ENCODE results near the gene SLIT3.

The SLIT3 gene

DNA sequence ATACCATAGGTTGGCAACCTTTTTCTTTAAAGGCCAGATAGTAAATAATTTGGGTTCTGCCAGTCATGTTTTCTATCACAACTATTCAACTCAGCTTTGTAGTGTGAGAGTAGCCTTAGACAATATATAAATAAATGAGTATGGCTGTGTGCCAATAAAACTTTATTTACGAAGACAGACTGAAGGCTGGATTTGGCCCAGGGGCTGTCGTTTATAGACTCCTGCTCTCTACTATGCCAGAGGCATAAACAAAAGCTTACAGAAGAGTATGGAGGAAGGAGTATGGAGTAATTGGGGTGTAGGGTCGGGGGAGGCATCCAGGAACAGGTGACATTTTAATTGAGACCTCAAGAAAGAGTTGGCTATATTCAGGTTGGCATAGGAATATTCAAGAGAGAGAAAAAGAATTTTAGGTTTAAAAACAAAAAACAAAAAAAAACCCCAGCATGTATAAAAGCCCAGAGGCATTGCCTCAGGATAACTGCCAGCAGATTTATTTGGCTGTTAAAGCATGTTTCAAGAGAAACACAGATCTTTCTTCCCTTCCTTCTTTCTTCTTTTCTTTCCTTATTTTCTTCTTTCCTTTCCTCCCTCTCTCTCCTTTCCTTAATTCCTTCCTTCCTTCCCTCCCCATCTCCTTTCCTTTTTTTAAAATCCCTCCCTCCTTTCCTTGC is 39.9 kb downstream of the SLIT3 start:
- no peak for DNase-seq

DNA sequence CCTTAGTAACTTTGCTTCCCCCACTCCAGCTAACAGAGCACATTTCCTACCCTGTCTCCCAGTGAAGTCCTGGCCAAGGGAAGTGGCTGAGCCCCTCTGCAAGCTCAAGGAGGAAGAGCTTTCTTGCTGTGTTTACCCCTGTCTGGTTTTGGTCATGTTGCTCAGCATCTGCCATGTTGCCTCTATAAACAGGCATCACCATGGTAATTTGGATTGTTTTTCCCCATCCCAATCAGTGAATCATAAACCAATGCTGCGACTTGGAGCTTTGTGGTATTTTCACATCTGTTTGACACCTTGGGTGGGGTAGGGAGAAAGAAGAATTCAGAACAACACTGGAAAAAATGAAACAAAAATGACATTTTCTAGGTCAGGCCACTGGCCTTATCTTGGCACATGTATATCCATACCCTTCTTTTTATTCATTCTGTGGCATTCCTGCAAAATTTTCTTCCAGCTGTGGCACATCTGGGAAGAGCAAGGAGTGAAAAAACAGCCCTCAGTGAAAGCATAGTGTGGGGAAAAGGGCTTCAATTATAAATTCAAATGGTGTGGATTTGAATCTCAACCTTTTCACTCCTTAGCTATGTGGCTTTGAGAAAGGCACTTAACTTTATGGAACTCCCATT is 42.5 kb downstream of the SLIT3 start:
- no peak for DNase-seq

DNA sequence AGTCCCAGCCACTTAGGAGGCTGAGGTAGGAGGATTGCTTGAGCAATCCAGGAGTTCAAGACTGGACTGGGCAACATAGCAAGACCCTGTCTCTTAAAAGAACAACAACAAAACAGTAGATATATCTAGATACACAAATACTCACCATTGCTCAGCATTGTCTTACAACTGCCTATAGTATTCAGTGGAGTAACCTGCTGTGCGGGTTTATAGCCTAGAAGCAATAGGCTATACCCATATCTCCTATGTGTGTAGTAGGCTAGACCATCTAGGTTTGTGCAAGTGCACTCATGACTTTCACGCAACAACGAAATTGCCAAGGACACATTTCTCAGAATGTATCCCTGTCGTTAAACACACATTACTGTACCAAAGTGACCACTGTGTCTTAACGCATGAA is 44.7 kb downstream of the SLIT3 start:
- DNase-seq, result no peak

DNA sequence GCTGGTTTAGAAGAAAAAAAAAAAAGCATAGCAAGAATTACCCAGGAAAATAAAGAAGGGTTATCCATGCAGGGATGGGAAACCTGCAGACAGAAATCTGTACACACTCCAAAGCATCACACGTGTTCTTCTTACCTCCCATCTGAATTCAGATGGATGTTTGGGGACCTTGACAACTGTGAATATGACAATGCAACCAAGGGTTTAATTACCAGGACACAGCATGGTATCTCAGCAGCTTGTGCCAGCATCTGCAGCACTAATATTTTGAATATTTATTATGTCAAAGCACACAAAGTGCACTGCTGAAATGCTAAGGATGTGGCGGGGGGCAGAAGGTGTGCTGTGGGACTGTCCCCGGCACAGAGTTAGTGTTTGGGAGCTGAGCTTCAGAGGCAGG is 47.9 kb downstream of the SLIT3 start:
- no peak for DNase-seq

DNA sequence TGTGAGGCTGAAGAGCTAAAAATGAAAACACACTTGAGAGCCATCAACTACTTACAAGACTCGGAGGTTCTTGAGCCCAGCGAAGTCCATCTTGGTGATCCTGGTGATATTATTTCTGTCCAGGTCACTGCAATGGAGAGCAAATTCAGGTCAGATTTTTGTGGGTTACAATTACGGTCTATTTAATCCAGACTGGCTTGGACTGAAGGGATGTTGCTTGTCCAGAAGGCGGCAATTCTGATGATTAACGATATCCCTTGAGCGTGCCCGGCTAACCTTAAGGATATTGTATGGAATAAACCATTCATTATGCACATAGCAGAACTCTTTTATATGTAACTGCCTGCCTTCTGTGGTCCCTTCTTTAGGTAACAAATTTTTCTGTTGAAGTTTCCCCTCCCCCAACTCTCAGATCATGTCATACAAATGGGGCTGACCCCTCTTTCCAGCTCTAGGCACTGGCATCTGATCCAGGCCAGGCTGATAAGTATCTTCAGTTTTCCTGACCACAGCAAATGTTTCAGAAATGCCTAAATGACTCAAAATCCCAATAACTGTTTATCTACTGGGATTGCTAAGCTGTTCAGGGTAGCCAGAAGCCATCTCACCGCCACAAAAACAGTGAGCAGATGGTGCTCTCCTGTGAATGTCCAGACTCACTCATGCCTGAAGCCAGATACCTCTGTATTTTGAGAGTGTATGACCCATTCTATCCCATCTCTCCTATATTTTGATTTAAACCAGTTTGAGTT is 49.4 kb downstream of the SLIT3 start:
- DNase-seq, result no peak

DNA sequence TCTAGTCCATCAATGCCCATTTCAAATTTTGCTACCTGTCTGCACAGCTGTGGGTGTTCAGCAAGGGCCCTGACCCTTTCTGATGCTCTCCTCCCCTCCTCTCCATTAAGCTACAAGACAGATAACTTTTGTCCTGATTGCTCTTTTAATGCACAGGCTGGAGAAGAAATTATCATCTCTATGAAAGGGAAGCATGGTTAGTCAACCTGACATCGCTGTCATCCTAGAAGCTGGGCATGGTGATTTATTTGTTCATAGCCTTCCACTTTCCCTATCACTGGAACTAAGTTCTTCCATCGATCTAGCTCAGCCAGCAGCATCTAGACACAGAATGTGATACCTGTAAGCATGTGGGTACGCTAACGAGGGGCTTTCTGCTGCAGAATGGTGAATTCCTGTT is 50.1 kb downstream of the SLIT3 start:
- DNase-seq, result no peak

DNA sequence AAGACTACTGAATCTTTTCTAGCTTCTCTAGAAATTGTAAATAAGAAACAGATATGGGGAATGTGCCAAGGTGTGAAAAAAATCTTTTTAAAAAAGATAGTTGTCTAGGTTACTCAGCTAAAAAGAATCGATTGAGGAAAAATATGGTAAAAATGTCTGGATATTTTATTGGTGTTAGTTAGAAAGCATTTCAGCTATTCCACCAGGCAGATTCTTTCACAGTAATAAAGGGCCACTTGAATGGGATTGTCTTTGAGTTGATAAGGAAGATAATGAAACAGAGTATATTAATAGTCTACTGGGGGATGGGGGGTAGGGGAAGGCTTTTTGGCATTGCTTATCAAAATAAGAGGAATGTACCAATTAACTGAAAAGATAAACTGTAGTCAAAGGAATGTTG is 51.9 kb downstream of the SLIT3 start:
- no peak for DNase-seq

DNA sequence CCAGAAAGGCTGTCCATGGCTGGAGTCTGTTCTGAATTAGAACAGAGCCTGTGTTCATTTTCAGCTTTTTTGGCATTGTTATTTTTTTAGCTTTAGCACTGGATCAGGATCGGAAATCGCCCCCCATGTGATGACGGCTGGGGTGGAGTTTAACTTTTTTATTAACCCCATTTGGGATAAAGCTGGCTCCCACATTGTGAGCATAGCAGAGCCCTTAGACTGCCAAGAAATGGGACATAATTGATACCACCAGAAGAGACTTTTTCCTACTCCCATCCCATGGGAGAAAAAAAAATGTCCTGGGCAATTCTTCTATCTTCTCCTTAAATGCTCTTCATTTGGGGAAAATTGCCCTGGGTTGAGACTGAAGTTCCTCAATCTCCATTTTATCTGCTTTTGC is 52.4 kb downstream of the SLIT3 start:
- no peak for DNase-seq

DNA sequence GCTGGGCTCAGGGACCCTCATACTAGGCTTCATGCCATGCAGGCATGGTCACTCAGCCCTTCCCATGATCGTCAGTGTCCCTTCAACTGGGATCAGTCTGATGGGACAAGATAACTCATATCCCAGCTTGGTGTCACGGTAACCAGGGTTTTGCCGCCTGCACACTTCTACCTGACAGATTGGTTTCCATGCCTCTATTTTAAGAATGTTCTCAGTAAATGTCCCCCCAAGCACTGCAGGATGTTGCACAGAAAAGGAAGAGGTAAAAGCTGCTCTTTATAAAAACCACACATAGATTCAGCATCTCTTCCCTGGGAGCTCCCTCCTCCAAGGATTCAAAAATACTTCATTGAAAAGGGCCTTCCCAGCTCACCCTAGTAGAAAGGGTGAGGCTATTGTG is 56.1 kb downstream of the SLIT3 start:
- no peak for DNase-seq

DNA sequence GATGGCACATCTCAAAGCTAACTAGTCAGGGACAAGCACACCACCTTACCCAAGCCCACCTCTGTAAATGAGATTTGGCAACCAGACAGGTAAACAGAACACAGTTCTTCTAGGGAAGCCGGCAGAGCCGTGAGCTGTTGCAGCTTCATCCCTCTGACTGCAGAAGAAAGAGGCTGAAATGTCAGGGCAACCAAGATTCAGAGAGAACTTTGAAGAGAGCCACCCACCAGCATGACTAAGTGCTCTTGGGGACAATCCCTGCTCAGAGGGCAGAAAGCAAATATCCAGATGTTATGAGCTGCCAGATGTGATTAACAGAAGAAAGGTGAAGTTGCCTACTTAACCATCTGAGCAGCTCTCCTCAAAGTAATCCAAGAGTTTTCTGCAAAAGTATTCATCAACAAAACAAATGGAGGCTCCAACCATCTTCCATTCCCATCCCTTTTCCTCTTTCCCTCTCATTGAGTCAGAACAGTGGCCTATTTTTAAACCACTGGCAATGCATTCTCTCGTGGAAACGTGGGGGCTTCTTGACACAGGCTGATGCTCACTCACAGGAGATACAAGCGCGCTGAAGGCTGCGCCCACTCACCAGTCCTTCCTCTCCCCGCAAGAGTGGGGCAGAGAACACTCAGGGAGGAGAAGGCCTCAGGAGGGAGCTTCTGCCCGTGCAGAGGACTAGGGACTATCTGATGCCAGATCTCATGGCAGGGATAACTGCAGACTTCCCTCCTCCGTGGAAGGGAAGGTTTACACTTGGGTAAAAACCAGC is 57.1 kb downstream of the SLIT3 start:
- no peak for DNase-seq

DNA sequence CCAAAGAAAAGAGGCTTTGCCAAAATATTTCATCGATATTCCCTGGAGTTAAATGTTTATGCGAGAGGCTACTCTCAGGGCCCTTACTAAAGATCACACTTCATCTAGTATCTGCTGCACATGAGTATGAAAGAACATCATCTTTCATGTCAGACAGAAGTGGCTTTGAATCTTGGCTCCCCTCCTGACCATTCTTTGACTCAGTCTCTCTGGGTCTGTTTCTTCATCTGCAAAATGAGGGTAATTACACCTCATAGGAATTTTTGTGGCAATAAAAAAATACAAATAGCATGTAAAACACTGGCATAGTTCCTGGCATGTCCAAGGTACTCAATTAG is 58.1 kb downstream of the SLIT3 start:
- no peak for DNase-seq

DNA sequence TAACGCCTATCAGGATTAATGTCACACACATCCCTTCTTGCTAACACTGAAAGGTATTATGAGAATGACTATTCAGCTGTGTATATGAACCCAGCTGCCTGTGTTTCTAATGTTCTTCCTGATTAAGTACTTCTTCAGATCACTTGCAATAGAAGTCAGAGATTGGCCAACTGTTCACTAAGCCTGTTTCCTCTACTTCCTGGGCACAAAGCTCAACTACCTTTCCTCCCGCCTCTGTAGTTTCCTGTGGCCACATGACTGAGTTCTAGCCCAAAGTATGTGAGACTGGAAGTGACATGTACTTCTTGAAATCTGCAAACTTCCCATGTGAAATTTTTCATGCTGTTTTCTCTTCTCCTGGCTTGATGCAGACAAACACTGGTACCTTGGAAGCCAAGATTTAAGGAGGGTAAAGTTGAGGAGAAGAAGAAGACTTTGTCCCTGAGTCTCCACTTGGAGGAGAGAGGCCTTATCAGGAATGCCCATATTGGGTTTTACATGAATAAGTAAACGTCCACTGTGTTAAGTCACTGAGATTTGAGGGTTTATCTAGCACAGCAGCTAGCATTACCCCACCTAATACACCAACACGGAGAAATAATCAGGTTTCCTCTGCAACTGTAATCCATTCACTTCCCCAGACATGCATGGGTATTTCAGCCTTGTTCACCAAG is 58.6 kb downstream of the SLIT3 start:
- no peak for DNase-seq

DNA sequence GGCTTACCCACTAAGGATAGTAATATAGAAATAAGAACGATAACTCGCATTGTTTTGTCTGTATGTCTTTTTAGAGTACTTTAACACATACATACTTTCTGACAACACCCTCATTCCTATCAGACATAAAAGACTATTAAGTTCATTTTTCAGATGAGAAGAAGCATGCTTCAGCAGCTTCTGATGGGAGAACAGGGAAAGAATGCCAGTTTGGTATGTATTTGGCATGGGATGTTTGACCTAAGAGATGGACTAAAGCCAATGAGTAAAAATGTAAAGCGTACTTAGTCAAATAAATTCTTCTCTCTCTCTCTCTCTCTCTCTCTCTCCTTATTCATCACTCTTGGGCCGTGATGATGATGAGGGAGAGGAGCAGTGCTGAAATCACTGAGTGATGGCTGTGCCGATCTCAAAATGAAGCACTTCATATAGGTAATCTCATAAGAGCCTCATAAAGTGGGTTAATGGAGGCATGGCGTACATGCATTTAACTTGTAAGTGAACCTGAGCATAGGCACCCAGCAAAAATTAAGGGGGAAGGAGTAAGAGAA is 71.5 kb downstream of the SLIT3 start:
- no peak for DNase-seq

DNA sequence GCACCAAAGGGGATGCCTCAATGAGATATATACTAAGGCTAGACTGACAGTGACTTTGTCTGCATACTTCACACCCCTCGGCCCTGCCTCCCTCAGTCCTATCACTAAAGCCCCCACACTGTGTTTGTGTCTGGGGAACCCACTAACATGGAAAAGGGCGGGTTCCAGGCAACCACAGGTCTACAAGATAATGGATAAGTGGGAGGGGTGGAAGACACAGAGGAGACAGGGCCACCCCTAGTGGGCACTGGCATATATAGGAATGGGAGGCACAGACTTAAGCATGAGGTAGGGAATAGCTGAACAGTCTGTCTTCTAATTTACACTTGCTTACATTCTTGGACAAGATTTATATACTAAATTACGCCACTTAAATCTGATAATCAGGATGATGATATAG is 74.0 kb downstream of the SLIT3 start:
- DNase-seq, result no peak

DNA sequence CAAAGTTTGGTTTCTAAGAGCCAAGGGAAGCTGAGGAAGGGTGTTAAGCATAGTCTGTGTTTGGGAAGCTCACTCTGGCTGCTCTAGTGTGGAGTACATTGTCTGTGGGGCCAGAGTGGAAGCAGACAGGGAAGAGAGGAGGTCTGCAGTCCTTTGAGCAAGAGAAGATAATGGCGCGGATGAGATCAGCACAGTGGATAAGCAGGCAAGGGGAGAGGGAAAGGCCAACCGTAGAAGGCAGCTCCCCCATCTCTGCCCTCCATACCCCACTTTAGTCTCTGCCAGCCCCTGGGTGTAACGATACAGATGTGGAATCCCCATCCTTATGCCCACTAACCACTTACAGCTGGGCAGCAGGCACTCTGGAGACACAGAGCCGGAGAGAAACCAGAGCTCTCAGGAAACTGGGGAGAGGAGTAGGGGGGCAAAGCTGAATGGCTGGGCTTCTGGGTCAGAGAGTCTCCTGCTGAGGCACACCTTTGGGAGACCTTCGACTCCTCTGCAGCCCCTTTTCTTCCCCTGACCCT is 75.0 kb downstream of the SLIT3 start:
- no peak for DNase-seq

DNA sequence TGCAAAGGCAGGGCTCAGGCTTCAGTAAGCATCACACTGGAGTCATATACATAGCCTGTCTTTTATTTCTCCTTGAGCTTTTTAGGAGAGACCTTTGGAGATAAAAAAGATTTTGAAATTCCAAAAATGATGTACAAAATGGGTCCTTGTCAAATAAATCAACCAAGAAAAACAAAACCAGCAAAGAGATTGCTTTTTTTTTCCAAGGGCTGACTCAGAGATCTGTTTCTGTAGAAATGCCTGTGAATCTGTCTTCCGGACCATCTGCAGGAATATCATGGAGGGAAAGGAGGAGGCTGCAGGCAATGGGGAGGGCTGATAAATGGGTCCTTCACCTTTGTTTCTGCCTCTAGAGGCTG is 77.4 kb downstream of the SLIT3 start:
- DNase-seq, result no peak

DNA sequence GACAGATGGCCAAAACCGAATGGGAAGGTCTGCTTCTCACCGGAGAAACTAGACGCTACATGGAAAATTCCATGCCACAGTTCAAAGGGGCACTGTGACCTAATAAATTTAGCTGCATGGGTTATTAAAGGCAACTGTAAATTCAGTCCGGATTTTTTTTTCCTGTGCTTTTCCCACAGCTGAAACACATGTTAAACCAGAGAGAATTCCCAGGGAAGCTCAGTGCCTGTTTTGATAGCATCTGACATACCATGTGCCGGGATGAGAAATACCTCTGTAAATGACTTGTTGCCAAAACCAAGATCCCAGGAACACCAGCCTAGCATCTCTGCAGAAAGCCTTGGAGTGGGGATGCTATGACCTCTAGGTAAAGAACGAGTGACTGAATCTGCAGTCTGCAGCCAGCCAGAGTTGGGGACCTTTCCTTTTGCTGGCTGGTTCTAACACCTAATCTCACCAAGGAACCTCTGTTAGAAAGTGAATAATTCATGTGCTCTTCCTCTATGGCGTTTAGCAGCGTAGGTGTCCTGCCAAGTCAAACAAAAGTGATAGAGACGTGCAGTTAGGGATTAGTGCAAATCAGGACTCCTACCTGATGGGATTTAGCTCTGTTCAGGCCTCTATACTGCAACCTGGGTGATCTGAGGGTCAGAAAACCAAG is 77.9 kb downstream of the SLIT3 start:
- no peak for DNase-seq

DNA sequence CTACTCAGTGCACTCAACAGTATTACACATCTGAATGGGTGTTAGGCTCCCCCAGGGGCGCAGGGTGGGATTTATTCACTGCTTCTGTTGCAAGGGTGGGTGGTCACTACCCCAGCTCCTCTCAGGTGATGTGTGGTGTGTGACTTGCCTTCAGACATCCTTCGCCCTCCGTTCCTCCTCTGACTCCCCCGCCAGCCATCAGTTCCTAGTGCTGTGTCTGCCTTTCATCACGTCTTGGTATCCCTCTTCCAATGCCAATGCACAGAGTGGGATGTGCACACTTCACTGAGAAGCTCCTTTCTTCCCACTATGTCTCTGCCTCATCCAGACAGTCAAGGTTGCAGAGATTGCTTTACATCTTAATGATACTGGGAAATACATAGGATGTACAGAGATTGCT is 79.4 kb downstream of the SLIT3 start:
- DNase-seq, result no peak

DNA sequence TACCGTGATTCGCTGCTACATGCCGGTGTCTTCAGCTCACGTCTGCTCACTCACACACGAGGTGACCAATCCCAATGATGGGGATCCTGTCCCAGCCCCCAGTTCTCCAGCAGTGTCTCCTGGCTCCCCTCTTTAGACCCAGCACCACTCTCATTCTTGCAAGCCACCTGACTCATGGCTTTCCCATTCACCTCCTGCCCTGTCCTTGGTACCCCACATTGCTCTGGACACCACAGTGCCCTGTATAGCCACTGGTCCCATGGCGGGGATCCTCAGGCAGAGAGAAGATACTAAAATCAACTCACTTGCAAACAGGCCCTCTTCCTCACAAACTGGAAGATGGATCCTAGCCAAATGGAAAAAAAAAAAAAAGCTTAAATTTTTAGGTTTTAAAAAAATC is 81.0 kb downstream of the SLIT3 start:
- no peak for DNase-seq

DNA sequence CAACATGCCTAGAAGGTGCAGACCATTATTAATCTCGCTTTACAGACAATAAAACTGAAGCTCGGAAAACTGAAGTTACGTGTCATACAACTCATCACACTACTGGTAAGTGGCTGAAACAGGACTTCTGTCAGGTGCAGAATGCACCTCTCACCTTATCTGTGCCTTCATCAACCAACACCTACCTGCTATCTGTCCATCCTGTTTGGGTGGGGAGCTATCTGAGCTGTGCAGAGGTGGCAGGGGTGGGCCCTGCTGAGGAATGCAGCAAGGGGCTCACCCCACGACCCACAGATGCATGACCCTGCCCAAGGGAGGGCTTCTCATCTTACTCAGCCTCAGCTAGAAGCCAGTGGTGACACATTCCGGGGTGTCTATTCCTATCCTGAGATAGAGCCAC is 81.6 kb downstream of the SLIT3 start:
- DNase-seq, result no peak

DNA sequence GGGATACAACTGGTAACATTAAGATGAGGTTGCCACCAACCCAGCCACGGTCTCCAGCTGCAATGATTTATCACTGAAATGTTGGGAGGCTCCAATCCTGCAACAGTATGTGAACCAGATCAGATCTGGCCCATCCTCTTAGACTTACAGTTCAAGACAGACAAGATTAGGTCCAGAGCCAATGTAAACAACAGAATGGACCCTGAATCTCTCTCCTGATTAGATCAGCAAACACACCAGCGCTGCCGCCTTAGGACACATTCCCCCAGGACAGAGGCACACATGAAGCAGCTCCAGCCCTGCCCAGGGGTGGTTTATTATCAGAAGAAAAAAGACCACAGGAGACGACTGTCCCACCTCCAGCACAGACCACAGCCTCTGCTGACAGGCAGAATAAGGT is 82.1 kb downstream of the SLIT3 start:
- no peak for DNase-seq

DNA sequence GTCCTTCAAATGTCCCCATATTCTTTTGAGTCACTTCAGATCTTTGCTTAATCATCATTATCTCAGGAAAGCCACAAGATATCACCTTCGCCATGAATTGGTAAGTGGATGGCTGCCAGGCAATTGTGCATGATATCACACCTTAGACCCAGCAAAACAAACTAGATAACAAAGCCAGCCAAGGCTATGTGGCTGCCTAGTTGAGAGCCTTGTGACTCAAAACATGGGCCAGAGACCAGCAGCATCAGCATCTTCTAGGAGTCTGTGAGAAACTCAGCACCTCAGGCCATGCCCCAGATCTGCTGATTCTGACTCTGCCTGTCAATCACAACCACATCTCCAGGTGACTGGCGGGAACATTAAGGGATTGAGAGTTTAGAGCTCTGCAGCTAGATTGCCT is 82.8 kb downstream of the SLIT3 start:
- DNase-seq, result no peak

Data from CD4-positive, alpha-beta T cell treated with Interleukin-4 for 4 hours (primary cell).